ENCODE data around the gene ROR1.

GRCh38 chr1:63874278-63874880 lies 100.6 kb downstream of the ROR1 start:
- TF ChIP-seq CTCF (IDR thresholded peaks at IDR 0.05) (no peak), EP300 (IDR thresholded peaks at IDR 0.05) (no peak), POLR2A (IDR thresholded peaks at IDR 0.05) (no peak), POLR2AphosphoS5 (IDR thresholded peaks at IDR 0.05) (no peak)

Measured in suprapubic skin (tissue), 4 donors.